Measurements from ENCODE around the gene MUC5B. TPM values are rescaled to one million over a fixed set of nuclear protein-coding genes. Genes with fewer than 3 reads are reported as not detected.
"Not testable (repeated sequence)": the region's sequence is repeated elsewhere in the genome, so short reads cannot be mapped to it uniquely, and the experiment has no call there.

Gene MUC5B
- total RNA-seq, 2 experiments from 2014 or later: not detected

GRCh38 chr11:1211838-1212237 is 11.0 kb upstream of the MUC5B start:
- Mint-ChIP-seq H3K27ac (no peak overlapping the region), H3K27me3 (peaks cover 14% of the 10 kb centered on the region), H3K9me3 (peaks cover 13% of the 10 kb centered on the region), H3K36me3 (ENCODE audit: low read depth) (no peaks in the 10 kb centered on the region), H3K4me1 (no peaks in the 10 kb centered on the region), H3K4me3 (no peak overlapping the region)
- ChIA-PET CTCF (no interaction called here), POLR2A (interaction anchor here (0.6 kb wide), 1 partner anchor 467 kb away, joined by 4 read pairs; no protein-coding TSS in a partner anchor)
- DNase-seq: no peak

DNA sequence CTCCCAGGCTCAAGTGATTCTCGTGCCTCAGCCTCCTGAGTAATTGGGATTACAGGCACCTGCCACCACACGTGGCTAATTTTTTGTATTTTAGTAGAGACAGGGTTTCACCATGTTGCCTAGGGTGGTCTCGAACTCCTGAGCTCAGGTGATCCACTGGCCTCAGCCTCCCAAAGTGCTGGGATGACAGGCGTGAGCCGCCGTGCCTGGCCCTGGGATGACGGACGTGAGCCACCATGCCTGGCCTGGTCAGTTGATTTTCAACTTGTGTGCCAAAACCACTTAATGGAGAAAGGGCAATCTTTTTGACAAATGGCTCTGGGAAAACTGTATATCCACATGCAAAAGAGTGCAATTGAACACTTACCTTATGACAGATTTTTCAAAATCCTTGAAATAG is 7.0 kb upstream of the MUC5B start:
- POLR2A ChIA-PET; H3K36me3 Mint-ChIP-seq (ENCODE audit: low read depth); H3K4me1 Mint-ChIP-seq; DNase-seq; CTCF ChIA-PET; H3K4me3 Mint-ChIP-seq; H3K27ac Mint-ChIP-seq: not testable (repeated sequence)
- Mint-ChIP-seq H3K9me3 (peaks cover 13% of the 10 kb centered on the region), H3K27me3 (peaks cover 14% of the 10 kb centered on the region)

- Mint-ChIP-seq H3K36me3 (ENCODE audit: low read depth) (no peaks in the 10 kb centered on the region), H3K27me3 (peaks cover 9% of the 10 kb centered on the region), H3K4me1 (no peaks in the 10 kb centered on the region), H3K9me3 (peaks cover 3% of the 10 kb centered on the region), H3K27ac (no peak overlapping the region), H3K4me3 (no peak overlapping the region)
- DNase-seq: no peak
- ChIA-PET CTCF (interaction anchor here (0.7 kb wide), 1 partner anchor 94 kb away, joined by 4 read pairs; no protein-coding TSS in a partner anchor), POLR2A (no interaction called here)
These were observed 5.7 kb upstream of the MUC5B start for GRCh38 chr11:1217151-1217550.

GRCh38 chr11:1218256-1218787 is 4.5 kb upstream of the MUC5B start:
- Mint-ChIP-seq H3K36me3 (ENCODE audit: low read depth) (no peaks in the 10 kb centered on the region), H3K27ac (no peak overlapping the region), H3K9me3 (no peaks in the 10 kb centered on the region), H3K27me3 (peaks cover 7% of the 10 kb centered on the region), H3K4me1 (no peaks in the 10 kb centered on the region), H3K4me3 (no peak overlapping the region)
- POLR2A ChIA-PET: no interaction called here
- no peak for DNase-seq
- CTCF ChIA-PET: no interaction called here

- CTCF ChIA-PET: no interaction called here
- POLR2A ChIA-PET: no interaction called here
- peaks cover 6% of the 10 kb centered on the region for H3K27me3 Mint-ChIP-seq
- no peak overlapping the region for H3K4me3 Mint-ChIP-seq
- no peaks in the 10 kb centered on the region for H3K36me3 Mint-ChIP-seq (ENCODE audit: low read depth)
- no peaks in the 10 kb centered on the region for H3K4me1 Mint-ChIP-seq
- H3K27ac Mint-ChIP-seq: no peak overlapping the region
- no peak for DNase-seq
- H3K9me3 Mint-ChIP-seq: no peaks in the 10 kb centered on the region
These were observed 3.9 kb upstream of the MUC5B start for GRCh38 chr11:1218788-1219445.

GRCh38 chr11:1219446-1219833 is 3.4 kb upstream of the MUC5B start:
- Mint-ChIP-seq H3K4me3 (no peak overlapping the region), H3K36me3 (ENCODE audit: low read depth) (no peaks in the 10 kb centered on the region), H3K4me1 (no peaks in the 10 kb centered on the region), H3K27ac (no peak overlapping the region), H3K9me3 (no peaks in the 10 kb centered on the region), H3K27me3 (peaks cover 2% of the 10 kb centered on the region)
- ChIA-PET POLR2A (no interaction called here), CTCF (no interaction called here)
- no peak for DNase-seq

GRCh38 chr11:1219834-1220815 is 2.7 kb upstream of the MUC5B start:
- Mint-ChIP-seq H3K4me3 (no peak overlapping the region), H3K9me3 (no peaks in the 10 kb centered on the region), H3K27ac (no peak overlapping the region), H3K4me1 (no peaks in the 10 kb centered on the region), H3K36me3 (ENCODE audit: low read depth) (no peaks in the 10 kb centered on the region), H3K27me3 (peaks cover under 1% of the 10 kb centered on the region)
- no peak for DNase-seq
- CTCF ChIA-PET: no interaction called here
- POLR2A ChIA-PET: interaction anchor here (0.6 kb wide), 1 partner anchor 288 kb away, joined by 3 read pairs; no protein-coding TSS in a partner anchor

- Mint-ChIP-seq H3K27ac (no peak overlapping the region), H3K4me3 (no peak overlapping the region)
- POLR2A ChIA-PET: interaction anchor here (0.6 kb wide), 1 partner anchor 287 kb away, joined by 3 read pairs; no protein-coding TSS in a partner anchor
These were observed 1.7 kb upstream of the MUC5B start for GRCh38 chr11:1220941-1221721.

GRCh38 chr11:1221848-1222311 is 986 bp upstream of the MUC5B start:
- Mint-ChIP-seq H3K9me3 (no peaks in the 10 kb centered on the region), H3K27me3 (no peaks in the 10 kb centered on the region), H3K27ac (no peak overlapping the region), H3K4me3 (no peak overlapping the region), H3K36me3 (ENCODE audit: low read depth) (no peaks in the 10 kb centered on the region), H3K4me1 (no peaks in the 10 kb centered on the region)
- POLR2A ChIA-PET: no interaction called here
- no peak for DNase-seq
- CTCF ChIA-PET: no interaction called here

More at GRCh38 chr11:1220941-1221721, 1.7 kb upstream of the MUC5B start:
- CTCF ChIA-PET: no interaction called here
- no peak for DNase-seq
- Mint-ChIP-seq H3K9me3 (no peaks in the 10 kb centered on the region), H3K4me1 (no peaks in the 10 kb centered on the region), H3K36me3 (ENCODE audit: low read depth) (no peaks in the 10 kb centered on the region), H3K27me3 (no peaks in the 10 kb centered on the region)

- Mint-ChIP-seq H3K4me1 (no peaks in the 10 kb centered on the region), H3K4me3 (no peak overlapping the region), H3K27ac (no peak overlapping the region), H3K36me3 (ENCODE audit: low read depth) (no peaks in the 10 kb centered on the region), H3K9me3 (no peaks in the 10 kb centered on the region), H3K27me3 (no peaks in the 10 kb centered on the region)
- ChIA-PET CTCF (no interaction called here), POLR2A (no interaction called here)
- no peak for DNase-seq
These were observed 662 bp downstream of the MUC5B start for GRCh38 chr11:1223346-1224110.

- ChIA-PET POLR2A (no interaction called here), CTCF (interaction anchor here (0.6 kb wide), 1 partner anchor 160 kb away, joined by 3 read pairs; no protein-coding TSS in a partner anchor)
- DNase-seq: no peak
- Mint-ChIP-seq H3K4me1 (no peaks in the 10 kb centered on the region), H3K4me3 (no peak overlapping the region), H3K9me3 (no peaks in the 10 kb centered on the region), H3K36me3 (ENCODE audit: low read depth) (no peaks in the 10 kb centered on the region), H3K27ac (no peak overlapping the region), H3K27me3 (no peaks in the 10 kb centered on the region)
These were observed 1.2 kb downstream of the MUC5B start for GRCh38 chr11:1224111-1224490.
